HG03342 (cell line): Measurements from ENCODE around the gene APRT.

ENCODE experiments used
- ATAC-seq: cut with Tn5 transposase; IDR thresholded peaks from one replicate; pipeline ENCODE4 v1.9.1; 2021; ENCODE audit warnings: mild to moderate bottlenecking, moderate library complexity; ENCODE audit not compliant: unreplicated experiment

The APRT gene

DNA sequence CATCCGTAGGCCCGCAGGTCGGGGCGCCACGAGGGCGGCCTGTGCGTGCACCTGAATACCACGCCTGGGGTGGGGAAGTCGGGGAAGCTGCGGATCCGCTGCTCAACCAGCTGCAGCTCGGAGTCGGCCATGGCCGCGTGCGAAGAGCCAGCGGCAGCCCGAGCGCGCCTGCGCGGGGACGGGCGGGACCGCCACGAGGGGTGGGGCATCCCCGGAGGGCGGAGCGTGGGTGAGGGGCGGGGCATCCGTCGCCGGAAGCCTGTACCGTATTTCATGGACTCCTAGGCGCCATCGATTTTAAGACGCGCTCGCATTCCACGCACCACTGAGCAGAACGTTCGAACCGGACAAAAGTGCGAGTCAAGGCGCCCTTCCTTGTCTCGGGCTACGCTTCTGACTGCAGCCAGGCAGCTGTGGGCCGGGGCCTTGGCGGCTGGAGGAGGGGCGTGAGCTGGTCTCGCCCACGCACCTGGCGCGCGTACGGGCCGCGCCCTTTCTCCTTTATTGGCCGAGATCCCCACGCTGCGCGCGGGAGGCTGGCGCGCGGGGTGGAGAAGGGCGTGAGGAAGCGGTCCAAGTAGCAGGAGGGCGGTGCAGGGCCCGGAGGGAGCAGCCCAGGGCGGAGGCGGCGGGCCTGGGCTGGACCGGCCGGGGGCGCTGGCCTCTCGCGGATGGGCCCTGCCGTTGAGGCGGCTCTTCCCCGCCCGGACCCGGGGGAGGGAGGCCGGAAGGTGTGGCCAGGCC lies at the start of gene APRT:
Gene APRT, minus strand, starts transcription at position 160 of the 744 bp plus-strand sequence. Its CDS starts 29 bp downstream, at position 131.
- ATAC-seq: peak; percentile 57

- ATAC-seq: no peak
Measured at GRCh38 chr16:88861359-88861758, 49.6 kb upstream of the APRT start.

GRCh38 chr16:88859381-88860091 lies 47.8 kb upstream of the APRT start:
- no peak for ATAC-seq

DNA sequence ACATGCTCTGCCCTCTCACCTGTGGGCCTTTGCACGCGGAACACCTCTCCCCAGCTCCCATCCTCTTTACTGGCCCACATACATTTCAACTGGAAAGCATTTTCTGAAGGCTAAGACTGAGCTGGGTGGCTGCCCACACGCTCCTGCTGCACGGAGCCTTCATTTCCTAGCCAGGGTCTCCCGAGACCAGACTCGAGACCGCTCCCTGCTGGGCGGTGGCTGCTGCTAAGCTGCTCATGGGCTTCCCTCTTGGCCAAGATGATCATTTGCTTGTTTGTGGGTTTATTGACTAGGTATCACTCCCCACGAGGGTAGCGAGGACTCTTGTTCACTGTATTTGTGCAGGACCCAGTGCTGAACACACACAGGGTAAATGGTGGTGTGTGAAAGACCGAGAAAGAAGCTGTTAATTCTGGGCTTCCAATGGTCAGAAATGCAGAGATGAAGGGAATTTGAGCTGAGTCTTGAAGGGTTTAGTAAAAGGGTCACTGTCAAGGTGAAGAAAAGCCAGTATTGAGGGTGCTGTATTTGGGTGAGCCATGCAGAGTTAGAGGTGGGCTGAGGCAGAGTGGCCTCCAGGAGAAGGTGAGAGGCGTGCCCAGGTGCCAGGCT lies 46.1 kb upstream of the APRT start:
- no peak for ATAC-seq

DNA sequence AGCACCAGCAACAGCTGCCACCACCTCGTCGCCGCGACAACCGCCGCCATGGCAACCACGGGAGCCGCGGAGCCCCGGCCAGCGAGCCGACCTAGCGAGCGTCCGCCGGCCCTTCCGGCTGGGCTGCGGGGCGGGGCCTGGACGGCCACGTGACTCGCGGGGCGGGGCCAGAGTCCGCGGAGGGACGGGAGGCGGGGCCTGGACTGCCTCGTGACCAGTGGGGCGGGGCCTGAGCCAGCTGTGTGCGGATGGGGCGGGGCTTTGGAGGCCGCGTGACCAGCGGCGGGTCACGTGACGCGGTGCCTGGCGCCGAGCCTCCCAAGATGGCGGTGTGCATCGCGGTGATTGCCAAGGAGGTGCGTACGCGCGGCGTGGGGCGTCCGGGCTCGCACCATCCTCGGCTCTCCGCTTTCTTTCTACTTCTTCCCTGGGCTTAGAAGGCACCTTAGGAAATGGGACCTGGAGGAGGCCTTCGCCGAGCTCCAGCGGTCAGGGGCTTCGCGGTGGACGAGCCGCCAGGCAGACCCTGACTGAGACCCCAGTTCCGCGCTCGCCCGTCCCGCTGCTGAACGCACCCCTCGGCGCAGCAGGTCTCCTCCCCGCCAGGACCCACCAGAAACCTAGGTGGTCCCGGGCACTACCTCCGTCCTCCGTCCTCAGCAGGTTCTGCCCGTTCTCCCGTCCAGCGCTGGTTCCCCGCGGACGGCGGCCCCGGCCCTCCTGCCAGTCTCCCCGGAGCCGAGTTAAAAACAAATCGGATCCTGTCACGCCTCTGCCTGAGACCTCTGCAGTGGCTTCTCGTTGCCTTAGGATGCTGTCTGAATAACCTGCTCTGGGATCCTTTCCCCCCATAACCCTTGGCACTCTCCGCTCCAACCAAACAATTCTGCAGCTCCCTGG lies 45.4 kb upstream of the APRT start, which contains the start of the genes GALNS and TRAPPC2L:
Gene GALNS, minus strand, starts transcription at position 120 of the 900 bp plus-strand sequence. Its CDS starts 70 bp downstream, at position 50.
Gene TRAPPC2L, plus strand, starts transcription at position 300 of the 900 bp plus-strand sequence. Its CDS starts 24 bp downstream, at position 324.
- peak; percentile 72 for ATAC-seq

GRCh38 chr16:88856122-88856827 lies 44.5 kb upstream of the APRT start:
- no peak for ATAC-seq

GRCh38 chr16:88855736-88856121 lies 44.0 kb upstream of the APRT start:
- no peak for ATAC-seq

GRCh38 chr16:88855176-88855575 lies 43.4 kb upstream of the APRT start:
- ATAC-seq: no peak

- ATAC-seq: no peak
Measured at GRCh38 chr16:88854306-88855111, 42.8 kb upstream of the APRT start.

DNA sequence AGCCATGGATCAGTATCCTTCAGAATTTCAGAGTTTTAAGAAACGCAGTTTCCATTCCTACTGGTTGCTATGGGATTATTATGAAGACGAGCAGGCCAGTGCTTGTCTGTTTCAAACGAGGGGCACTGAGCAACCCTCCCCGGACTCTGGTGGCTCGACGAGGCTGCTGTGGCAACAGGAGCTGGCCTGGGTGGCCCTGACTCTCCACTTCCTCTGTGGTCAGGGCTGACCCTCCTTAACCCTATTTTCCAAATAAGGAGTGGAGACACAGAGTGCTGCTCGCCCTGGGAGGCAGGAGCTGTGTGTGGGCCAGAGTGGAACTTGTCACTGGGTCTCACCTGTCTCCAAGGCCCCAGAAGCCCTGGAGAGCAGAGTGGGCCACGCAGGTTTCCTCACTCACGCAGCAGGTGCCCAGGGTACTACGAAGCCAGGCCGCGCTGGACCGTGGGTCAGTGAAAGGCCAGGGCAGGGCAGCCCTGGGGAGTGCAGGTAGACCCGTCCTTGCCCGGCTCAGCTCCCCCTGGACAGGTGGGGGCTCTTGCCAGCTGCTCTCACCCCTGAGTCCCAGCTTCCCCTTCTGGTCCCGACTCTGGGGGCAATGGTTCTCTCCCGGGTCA lies 41.7 kb upstream of the APRT start:
- no peak for ATAC-seq

- ATAC-seq: no peak
Measured at GRCh38 chr16:88851616-88852015, 39.9 kb upstream of the APRT start.

DNA sequence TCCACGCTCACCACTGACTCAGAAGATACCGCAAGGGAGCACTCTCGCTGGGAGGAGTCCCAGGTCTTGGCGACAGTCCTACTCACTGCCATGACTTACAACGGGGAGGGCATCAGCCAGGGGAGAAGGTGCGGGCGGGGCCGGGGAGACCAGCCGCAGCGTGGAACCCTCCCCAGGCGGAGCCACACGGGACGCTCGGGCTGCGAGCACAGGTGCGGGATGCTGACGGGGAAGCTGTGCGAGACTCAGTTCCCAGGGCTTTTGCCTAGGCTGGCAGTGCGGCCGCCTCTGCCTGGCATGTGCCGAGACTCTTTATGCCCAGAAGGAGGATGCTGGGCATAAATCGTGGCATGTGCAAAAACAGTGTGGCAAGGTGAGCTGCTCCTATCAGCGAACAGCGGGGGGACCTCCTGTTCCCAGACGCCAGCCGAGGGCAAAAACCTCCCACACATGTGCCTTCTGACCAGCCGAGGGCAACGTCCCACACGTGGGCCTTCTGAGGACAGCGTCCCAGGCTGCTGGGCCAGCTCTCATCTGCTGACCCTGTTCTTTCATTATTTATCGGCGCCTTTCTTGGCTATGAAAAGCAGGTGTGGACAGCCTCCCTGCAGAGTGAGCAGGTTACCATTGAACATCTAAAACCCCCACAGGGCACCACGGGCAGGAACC lies 38.9 kb upstream of the APRT start:
- no peak for ATAC-seq

DNA sequence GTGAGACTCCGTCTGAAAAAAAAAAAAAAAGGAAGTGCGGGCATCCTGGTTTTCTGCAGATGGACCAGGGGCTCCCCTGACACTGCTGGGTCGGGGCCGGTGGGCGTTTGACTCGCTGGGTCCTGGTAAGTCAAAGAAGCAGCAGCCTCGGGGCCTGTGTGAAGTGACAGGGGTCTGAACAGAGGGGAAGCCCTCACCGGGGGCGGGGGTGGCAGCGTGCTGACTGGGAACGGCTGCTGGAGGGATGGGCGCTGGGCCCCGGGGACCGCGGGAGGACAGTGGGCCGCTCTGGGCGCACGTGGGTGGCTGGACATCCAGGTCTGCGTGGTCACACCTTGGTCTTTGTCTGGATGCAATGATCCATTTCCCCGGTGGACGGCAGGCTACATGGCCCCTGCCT lies 36.8 kb upstream of the APRT start:
- ATAC-seq: no peak

GRCh38 chr16:88847654-88848053 lies 35.9 kb upstream of the APRT start:
- ATAC-seq: no peak

DNA sequence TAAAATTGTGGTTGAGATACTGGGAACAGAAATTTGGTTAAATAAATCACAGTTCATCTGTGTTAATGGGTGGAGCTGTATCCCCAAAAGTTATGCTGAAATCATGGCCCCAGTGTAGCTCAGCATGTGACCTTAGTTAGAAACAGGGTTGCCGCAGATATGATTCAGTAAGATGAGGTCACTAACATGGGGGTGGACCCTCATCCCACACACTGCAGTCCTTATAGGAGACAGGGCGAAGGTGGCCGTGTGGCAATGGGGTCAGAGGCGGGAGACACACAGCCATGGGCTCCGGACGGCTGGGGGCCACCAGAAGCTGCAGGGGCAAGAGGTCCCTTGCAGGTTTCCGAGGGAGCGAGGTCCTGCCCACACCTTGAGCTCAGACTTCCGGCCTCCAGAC lies 34.4 kb upstream of the APRT start:
- ATAC-seq: no peak

DNA sequence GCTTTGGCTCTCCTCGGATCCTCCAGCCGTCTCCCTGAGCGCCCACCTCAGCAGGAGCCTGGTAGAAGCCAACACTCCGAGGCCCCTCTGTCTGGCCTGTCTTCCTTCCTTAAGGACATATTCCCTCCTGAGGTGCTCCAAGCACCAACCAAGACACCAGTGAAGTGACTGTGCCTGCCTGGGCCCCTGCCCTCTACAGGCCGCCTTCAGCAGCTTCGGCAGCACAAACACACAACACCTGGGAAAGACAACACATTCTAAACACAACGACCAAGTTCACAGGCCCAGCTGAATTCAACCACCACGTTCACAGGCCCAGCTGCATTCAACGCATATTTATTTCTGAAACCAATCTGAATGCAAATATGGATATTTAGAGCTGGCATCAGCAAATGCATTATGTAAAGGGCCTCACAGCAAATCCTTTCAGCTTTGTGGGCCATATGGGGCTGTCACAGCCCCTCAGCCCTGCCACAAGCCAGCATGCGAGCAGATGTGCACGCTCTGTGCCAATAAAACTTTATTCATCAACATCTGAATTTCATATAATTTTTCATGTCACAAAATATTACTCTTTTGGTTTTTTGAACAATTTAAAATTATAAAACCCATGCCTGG lies 32.8 kb upstream of the APRT start:
- ATAC-seq: no peak

GRCh38 chr16:88843256-88843655 lies 31.5 kb upstream of the APRT start:
- ATAC-seq: no peak

DNA sequence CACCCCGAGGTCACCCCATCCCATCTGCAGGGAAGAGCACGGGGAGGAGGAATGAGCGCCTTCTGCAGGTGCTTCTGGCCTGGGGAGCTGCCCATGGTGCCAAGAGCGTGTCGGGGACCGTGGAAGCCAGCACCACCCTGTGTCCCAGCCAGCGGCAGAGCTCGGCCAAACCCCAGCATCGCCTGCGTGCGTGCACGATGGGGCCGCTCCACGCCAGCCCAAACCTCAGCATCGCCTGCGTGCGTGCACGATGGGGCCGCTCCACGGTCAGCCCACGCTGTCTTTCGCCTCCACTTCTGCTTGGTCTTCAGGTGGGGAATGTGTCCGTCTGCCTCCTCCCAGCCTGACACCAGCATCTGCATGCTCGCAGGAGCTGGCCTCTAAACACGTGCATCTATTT lies 31.1 kb upstream of the APRT start:
- ATAC-seq: no peak
